Aorta (tissue), 5 donors: ENCODE measurements around the gene DSCAM. TPM values are rescaled to one million over a fixed set of nuclear protein-coding genes. Genes with fewer than 3 reads are reported as not detected.

Experiments used
- ATAC-seq: fragments of 200-7000 bp; cut with Tn5 transposase; one replicate; pipeline ENCODE4 v1.9.1; 2022; ENCODE audit warnings: moderate library complexity; ENCODE audit not compliant: low FRiP score
- DNase-seq, 2 donors: peaks; one replicate each; pipeline ENCODE4 v3.0.0-alpha.2; 2020
- H3K27ac ChIP-seq, 2 donors: one replicate each; pipeline ENCODE4 v1.5.1; 2013; ENCODE audit warnings: low read length in 2 of 2, mild to moderate bottlenecking in 2 of 2, moderate library complexity in 2 of 2, control low read depth in 1 of 2, inconsistent platforms in 1 of 2, low read depth in 1 of 2
- H3K27me3 ChIP-seq, 2 donors: one replicate each; pipeline ENCODE4 v1.6.1; 2013; ENCODE audit warnings: control low read depth in 1 of 2, low read length in 1 of 2, mild to moderate bottlenecking in 1 of 2, moderate library complexity in 1 of 2; ENCODE audit not compliant: insufficient read depth in 2 of 2, control insufficient read depth in 1 of 2
- H3K36me3 ChIP-seq, 2 donors: one replicate each; pipeline ENCODE4 v1.6.1; 2013; ENCODE audit warnings: control low read depth in 1 of 2, low read length in 1 of 2, mild to moderate bottlenecking in 1 of 2; ENCODE audit not compliant: insufficient read depth in 2 of 2, control insufficient read depth in 1 of 2
- H3K4me1 ChIP-seq, 2 donors: one replicate each; pipeline ENCODE4 v1.6.1; 2013; ENCODE audit warnings: low read length in 2 of 2, control low read depth in 1 of 2, mild to moderate bottlenecking in 1 of 2, moderate library complexity in 1 of 2; ENCODE audit not compliant: insufficient read depth in 2 of 2, control insufficient read depth in 1 of 2
- H3K4me3 ChIP-seq, 2 donors: one replicate each; pipeline ENCODE4 v1.5.1; 2013; ENCODE audit warnings: low read length in 2 of 2, control low read depth in 1 of 2, mild to moderate bottlenecking in 1 of 2
- H3K9me3 ChIP-seq: one replicate; pipeline ENCODE4 v1.6.1; 2013; ENCODE audit warnings: mild to moderate bottlenecking, low read length; ENCODE audit not compliant: control insufficient read depth
- WGBS, 2 donors: extraction: QIAGEN DNeasy Blood & Tissue Kit; methylation state at CpG; one replicate each; pipeline ENCODE4 v1.1.7; 2013; 5-methylcytosine and 5-hydroxymethylcytosine counted together
- intact Hi-C, 2 donors: fragments of 100-400 bp; cut with DNase I; formaldehyde crosslinking; loops; one replicate each; pipeline versions ENCODE4 v1.14.2 to v1.15.0; 2022
- polyA plus RNA-seq, 2 donors: library from polyadenylated mRNA; stranded (reverse); fragments of 200-250 nt; gene quantifications; one replicate each; pipeline ENCODE4 v1.2.3, GENCODE V29; 2013
- total RNA-seq, 2 donors: library from RNA; stranded (reverse); fragmentation: NEBNext Ultra II Directional; extraction: Animal tissue kit (Norgen Biotek cat#: 25700); gene quantifications; one replicate each; pipeline ENCODE4 v1.2.1, GENCODE V29; 2021
- donor health status: healthy with polysubstance abuse.
- donor health status: Bipolar disorder and iron deficiency.
- donor health status: DM: no; HTN: no; CAD: no.
- donor health status: DM: no; HTN: no; CAD: no.
- donor health status: DM: yes; HTN: yes; CAD: no.

Gene DSCAM
- total and polyA plus RNA-seq, 4 donors, result not detected

GRCh38 chr21:40243685-40244084, 603.3 kb downstream of the DSCAM start:
- DNase-seq, result no peak
- 45 to 59% methylated on average over 5 of the region's 5 CpGs for WGBS, 2 donors
- intact Hi-C loops, result no loop called here
- Histone ChIP-seq H3K4me1 (no peaks in the 10 kb centered on the region), H3K9me3 (no peaks in the 10 kb centered on the region), H3K27me3 (peaks cover 0 to 1% of the 10 kb centered on the region in 2 donors), H3K27ac (no peak overlapping the region), H3K36me3 (no peaks in the 10 kb centered on the region), H3K4me3 (no peak overlapping the region)
- ATAC-seq, result no peak

GRCh38 chr21:40242586-40243265, 604.2 kb downstream of the DSCAM start:
- H3K27me3 ChIP-seq, result peaks cover 0 to 1% of the 10 kb centered on the region in 2 donors
- DNase-seq, result no peak
- no peak overlapping the region for H3K27ac ChIP-seq

GRCh38 chr21:40235528-40235927, 611.4 kb downstream of the DSCAM start:
- intact Hi-C loops, result no loop called here
- peaks cover 2% of the 10 kb centered on the region for H3K9me3 ChIP-seq
- ATAC-seq (no peak), DNase-seq (no peak)
- no peaks in the 10 kb centered on the region for H3K27me3 ChIP-seq
- 73 to 86% methylated on average over 5 of the region's 5 CpGs for WGBS, 2 donors
- no peak overlapping the region for H3K27ac ChIP-seq
- H3K4me1 ChIP-seq, result no peaks in the 10 kb centered on the region
- H3K36me3 ChIP-seq, result no peaks in the 10 kb centered on the region
- no peak overlapping the region for H3K4me3 ChIP-seq

More at GRCh38 chr21:40242586-40243265, 604.2 kb downstream of the DSCAM start:
- no peak for ATAC-seq
- Histone ChIP-seq H3K4me3 (no peak overlapping the region), H3K4me1 (no peaks in the 10 kb centered on the region), H3K9me3 (no peaks in the 10 kb centered on the region), H3K36me3 (no peaks in the 10 kb centered on the region)
- 58 to 61% methylated on average over 3 of the region's 3 CpGs for WGBS, 2 donors
- intact Hi-C loops, result no loop called here

DNA sequence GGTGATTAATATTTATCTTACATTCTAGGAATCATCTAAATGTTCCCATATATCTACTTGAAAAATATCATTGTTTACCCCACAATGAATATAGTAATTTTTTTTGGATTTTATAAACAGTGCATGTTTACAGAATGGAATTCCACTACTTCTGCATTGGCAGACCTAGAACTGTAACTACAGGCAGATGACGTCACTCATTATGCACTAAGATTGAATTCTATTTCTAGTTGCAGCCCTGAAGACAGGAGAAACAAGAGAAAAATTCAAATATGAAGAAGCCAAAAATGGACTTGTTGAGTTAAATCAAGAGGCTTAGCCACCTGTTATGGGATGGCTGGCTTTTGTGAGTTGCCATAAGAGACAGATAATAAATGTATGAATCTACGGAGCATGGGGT, 615.0 kb downstream of the DSCAM start:
- no peak overlapping the region for H3K27ac ChIP-seq
- WGBS, 2 donors, result 61 to 66% methylated on average over 2 of the region's 2 CpGs

GRCh38 chr21:40227096-40227495, 619.9 kb downstream of the DSCAM start:
- no peaks in the 10 kb centered on the region for H3K4me1 ChIP-seq
- H3K4me3 ChIP-seq, result no peak overlapping the region
- H3K36me3 ChIP-seq, result no peaks in the 10 kb centered on the region
- ATAC-seq (no peak), DNase-seq (no peak)
- no peaks in the 10 kb centered on the region for H3K27me3 ChIP-seq
- WGBS, 2 donors, result 81 to 82% methylated on average over 1 of the region's 1 CpG
- no peak overlapping the region for H3K27ac ChIP-seq
- peaks cover 2% of the 10 kb centered on the region for H3K9me3 ChIP-seq
- intact Hi-C loops, result no loop called here

More for the DNA sequence above, 615.0 kb downstream of the DSCAM start:
- Histone ChIP-seq H3K4me3 (no peak overlapping the region), H3K27me3 (no peaks in the 10 kb centered on the region), H3K36me3 (no peaks in the 10 kb centered on the region), H3K4me1 (no peaks in the 10 kb centered on the region), H3K9me3 (peaks cover 2% of the 10 kb centered on the region)
- DNase-seq, result no peak
- intact Hi-C loops, result no loop called here
- ATAC-seq, result no peak

GRCh38 chr21:40215941-40216340, 631.0 kb downstream of the DSCAM start:
- Histone ChIP-seq H3K36me3 (no peaks in the 10 kb centered on the region), H3K4me3 (no peak overlapping the region), H3K4me1 (no peaks in the 10 kb centered on the region), H3K27ac (no peak overlapping the region), H3K9me3 (peaks cover 2% of the 10 kb centered on the region), H3K27me3 (no peaks in the 10 kb centered on the region)
- intact Hi-C loops, result no loop called here
- 51 to 58% methylated on average over 2 of the region's 2 CpGs for WGBS, 2 donors
- ATAC-seq, result no peak
- DNase-seq, result no peak

- Histone ChIP-seq H3K36me3 (no peaks in the 10 kb centered on the region), H3K4me1 (no peaks in the 10 kb centered on the region), H3K4me3 (no peak overlapping the region), H3K27me3 (no peaks in the 10 kb centered on the region), H3K27ac (no peak overlapping the region), H3K9me3 (no peaks in the 10 kb centered on the region)
- DNase-seq (no peak), ATAC-seq (no peak)
- intact Hi-C loops, result no loop called here
- WGBS, 2 donors, result 88 to 94% methylated on average over 2 of the region's 2 CpGs
Measured at GRCh38 chr21:40210251-40210650, 636.7 kb downstream of the DSCAM start.

GRCh38 chr21:40208948-40209345, 638.0 kb downstream of the DSCAM start:
- Histone ChIP-seq H3K9me3 (no peaks in the 10 kb centered on the region), H3K27me3 (no peaks in the 10 kb centered on the region), H3K27ac (no peak overlapping the region), H3K4me1 (no peaks in the 10 kb centered on the region), H3K4me3 (no peak overlapping the region), H3K36me3 (no peaks in the 10 kb centered on the region)
- intact Hi-C loops, result no loop called here
- no peak for ATAC-seq
- WGBS, 2 donors, result 74 to 78% methylated on average over 5 of the region's 5 CpGs
- no peak for DNase-seq

- Histone ChIP-seq H3K4me3 (no peak overlapping the region), H3K36me3 (no peaks in the 10 kb centered on the region), H3K27ac (no peak overlapping the region), H3K9me3 (no peaks in the 10 kb centered on the region), H3K4me1 (no peaks in the 10 kb centered on the region), H3K27me3 (no peaks in the 10 kb centered on the region)
- whole genome bisulfite sequencing, 2 donors, result 84 to 90% methylated on average over 9 of the region's 9 CpGs
- ATAC-seq (no peak), DNase-seq (no peak)
- intact Hi-C loops, result no loop called here
Measured at GRCh38 chr21:40208206-40208947, 638.6 kb downstream of the DSCAM start.
